Thyroid gland (tissue), 4 donors: Measurements from ENCODE around the gene OR13G1.

ENCODE experiments used
- CTCF ChIP-seq, 6 experiments: fragments of 200-600 bp in 3 of 6; fragments of 450-650 bp in 3 of 6; sonication (generic) in 3 of 6; IDR thresholded peaks; one replicate each; pipeline ENCODE4 v1.5.1; 2016 to 2019; ENCODE audit warnings: antibody characterized with exemption in 6 of 6, mild to moderate bottlenecking in 2 of 6, inconsistent platforms in 1 of 6, moderate library complexity in 1 of 6
- POLR2A ChIP-seq, 2 donors: fragments of 450-650 bp; IDR thresholded peaks; one replicate each; pipeline ENCODE4 v1.6.1; 2017; ENCODE audit warnings: antibody characterized with exemption in 2 of 2, mild to moderate bottlenecking in 2 of 2, moderate library complexity in 1 of 2

DNA sequence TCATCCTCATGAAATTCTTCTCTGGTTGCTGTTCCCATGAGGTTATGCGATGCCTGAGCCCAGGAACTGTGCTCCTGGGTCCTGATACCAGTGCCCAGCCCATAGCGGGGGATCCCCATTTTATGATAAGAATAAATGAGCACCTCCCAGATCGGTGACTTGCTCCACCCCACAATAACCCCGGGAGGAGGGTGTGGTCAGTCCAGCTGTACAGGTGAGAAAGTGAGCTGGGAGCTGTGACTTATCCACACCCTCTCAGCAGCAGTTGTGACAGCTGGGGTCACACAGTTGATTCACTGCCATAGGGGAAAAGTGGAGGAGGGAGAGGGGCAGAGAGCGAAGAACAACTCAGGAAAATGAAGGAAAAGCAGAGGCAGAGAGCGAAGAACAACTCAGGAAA is 40.8 kb downstream of the OR13G1 start:
- TF ChIP-seq CTCF (IDR thresholded peaks at IDR 0.05) (no peak), POLR2A (IDR thresholded peaks at IDR 0.05) (no peak)
